HG03442 (cell line): ENCODE data around the gene PRICKLE2.

Experiments
- ATAC-seq: cut with Tn5 transposase; IDR thresholded peaks from one replicate; pipeline ENCODE4 v1.9.1; 2021; ENCODE audit warnings: mild to moderate bottlenecking, moderate library complexity; ENCODE audit not compliant: unreplicated experiment

The PRICKLE2 gene

DNA sequence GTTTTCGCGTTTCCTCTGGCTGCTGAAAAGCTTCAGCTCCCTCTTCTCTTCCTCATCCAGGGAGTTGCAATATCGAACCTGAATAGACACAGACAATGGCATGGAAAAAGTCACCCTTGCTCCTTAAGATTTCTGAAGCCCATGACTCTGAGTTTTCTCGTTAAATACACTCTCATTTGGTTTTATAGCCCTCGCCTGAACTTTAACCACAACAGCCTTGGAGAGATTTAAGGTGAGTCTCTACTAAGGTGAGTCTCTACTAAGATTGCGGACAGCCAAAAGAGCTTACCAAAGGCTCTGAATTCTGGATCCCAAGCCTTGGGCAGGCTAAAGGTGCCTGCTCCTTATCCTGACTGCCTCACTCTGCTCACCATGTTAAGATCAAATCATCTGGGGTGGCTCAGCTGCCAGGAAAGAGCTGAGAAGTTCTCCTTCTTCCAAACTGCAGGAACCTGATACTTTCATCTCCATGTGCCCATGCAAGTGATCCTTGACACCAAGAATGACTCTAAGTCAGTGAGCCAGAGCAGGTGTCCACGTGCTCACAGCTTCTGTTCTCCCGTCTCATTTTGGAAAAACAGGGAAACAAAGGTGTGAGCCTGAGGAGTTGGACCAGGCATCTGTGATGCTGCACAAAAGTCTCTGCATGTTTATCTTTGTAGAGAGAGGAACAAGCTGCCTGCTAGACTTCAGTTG is 65.1 kb downstream of the PRICKLE2 start:
- ATAC-seq: no peak

DNA sequence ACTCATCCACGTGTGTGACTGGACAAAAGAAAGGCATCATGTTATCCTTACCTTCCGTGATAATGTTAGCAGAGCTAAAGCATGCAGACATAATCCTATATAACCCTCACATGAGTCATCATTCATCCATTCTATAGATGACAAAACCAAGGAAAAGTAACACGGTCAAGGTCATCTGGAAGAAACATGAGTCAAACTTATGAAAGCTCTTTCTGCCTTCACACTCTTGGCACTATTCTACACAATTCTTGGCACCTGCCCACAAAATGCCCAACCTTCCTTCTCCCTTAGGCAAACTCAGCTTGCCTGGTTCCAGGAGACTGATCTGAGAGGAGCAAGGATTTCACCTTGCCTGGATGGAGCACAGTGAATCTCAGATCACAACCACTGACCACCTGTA is 66.9 kb downstream of the PRICKLE2 start:
- no peak for ATAC-seq

DNA sequence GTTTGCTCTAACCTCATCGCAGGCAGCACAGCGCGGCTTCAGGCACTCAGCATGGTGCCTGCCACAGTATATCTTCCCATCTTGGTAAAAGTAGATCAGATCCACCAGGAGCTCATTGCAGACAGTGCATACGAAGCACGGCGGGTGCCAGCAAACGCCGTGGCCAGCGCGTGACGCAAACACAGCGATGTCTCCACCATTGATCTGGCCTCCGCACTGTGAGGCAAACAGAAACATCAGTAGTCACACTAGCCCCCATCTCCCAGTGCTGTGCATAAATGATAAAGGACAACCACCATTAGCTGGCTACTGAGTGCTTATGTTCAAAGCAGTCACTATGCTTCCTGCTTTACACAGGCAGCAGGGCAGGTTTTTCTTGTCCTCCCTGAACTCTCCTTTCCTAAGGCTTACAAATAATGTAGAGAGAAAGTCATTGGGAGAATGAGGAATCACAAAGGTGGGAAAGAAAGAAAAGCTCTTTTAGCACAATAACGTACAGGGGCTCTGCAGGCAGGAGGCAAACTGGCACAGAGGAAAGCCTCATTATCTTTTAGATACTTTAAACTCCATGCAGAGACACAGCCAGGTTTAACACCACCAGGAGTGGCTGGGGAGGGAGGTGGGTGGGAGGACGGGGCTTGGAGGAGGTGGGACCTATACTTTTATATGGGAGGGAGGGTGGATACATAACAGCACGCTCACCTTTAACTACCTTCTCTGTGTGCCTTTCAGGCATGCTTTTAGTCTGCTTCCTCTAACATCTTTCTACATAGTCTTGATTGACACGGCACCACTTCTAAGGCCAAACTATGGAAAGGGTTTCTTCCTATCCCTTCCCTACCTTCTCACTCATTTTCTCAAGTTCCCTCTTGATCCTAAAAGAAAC is 67.9 kb downstream of the PRICKLE2 start:
- ATAC-seq: no peak

- ATAC-seq: no peak
These were observed 69.9 kb downstream of the PRICKLE2 start for GRCh38 chr3:64155328-64155727.

GRCh38 chr3:64152676-64153466 is 72.4 kb downstream of the PRICKLE2 start:
- peak; percentile 43 for ATAC-seq

GRCh38 chr3:64152086-64152485 is 73.2 kb downstream of the PRICKLE2 start:
- no peak for ATAC-seq

DNA sequence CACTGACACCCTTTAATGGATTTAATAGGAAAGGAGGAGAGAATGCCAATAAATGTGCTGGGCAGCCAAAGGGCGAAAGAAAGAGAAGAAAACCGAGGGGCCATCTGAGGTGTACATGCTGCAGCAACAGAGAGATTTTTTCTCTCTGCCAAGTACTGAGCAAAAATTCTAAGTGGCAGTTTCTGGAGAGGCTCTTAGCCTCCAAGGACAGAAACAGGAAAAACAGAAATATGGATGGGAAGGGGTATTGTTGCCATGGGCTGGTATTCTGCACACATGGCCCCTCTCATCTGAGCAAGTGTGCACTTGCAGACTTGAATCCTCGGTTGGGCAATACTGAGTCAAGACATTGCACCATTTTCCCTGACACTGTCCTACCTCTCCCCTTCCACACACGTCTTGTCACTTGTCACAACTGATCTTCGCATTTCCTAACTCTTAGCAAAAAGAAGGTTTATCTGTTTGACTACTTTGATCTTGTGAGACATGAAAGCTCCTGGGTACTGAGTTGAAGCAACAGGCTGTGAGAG is 73.9 kb downstream of the PRICKLE2 start:
- no peak for ATAC-seq

DNA sequence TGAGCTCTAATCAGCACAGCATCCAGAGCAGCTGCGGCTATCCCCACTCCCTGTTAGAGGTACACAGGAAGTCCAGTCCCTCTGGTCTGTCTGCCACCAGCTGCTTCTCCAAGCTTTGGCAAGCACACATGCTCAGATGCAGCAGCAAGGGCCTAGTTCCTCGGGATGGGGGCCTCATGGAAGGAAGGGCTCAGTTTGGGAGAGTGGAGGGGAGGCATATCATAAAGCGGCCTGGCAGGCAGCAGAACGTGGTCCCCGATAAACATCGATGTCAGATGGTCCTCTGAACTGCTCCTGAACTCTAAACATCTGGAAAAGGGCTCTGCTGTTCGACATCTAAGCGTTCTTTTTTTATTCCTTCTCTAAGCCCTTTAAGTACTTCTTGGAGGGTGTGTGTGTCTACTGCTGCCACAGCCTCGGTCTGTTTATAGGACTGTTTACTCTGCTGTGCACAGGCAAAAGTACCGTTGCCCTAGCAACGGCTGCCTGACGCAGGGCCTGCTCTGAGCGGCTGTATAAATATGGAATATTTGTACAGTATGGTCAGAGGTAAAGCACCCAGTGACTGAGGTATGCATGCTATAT is 74.6 kb downstream of the PRICKLE2 start:
- ATAC-seq: no peak

DNA sequence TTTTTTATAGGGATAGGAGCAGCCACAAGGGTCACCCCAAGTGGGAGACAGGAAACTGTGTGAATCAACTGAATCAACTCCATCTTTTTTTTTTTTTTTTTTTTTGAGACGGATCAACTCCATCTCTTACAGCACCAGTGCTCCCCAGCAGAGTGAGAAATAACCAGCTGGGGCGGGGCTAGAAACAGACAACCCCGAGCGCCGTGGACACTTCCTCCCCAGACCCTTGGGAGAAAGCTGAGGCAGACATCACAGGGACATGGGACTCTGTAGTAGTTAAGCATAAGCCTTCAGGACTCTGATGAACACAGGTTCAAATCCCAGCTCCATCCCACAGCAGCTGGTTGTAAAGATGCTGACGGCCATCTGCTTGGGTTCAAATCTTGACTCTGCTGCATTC is 75.4 kb downstream of the PRICKLE2 start:
- ATAC-seq: no peak

- no peak for ATAC-seq
These were observed 76.2 kb downstream of the PRICKLE2 start for GRCh38 chr3:64148955-64149653.

DNA sequence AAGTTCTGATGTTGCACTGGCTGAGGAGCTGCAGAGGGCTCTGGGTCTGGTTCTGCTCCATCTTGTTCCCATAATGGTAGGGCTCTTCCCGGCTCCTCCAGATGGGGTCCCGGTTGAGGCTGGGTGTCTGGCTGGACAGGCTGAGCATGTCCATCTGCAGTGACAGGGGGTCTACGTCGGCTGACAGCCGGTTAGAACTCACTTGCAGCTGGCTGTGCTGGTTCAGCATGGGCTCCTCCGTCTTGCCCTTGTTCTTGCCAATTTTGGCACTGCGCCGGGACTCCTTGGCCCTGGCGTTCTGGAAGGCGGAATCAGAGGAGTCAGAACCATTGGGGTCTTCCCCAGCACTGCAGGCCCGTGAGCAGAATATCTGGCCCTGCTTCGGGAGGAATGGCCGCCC is 78.1 kb downstream of the PRICKLE2 start:
- no peak for ATAC-seq

- ATAC-seq: no peak
These were observed 79.8 kb downstream of the PRICKLE2 start for GRCh38 chr3:64145438-64145837.

DNA sequence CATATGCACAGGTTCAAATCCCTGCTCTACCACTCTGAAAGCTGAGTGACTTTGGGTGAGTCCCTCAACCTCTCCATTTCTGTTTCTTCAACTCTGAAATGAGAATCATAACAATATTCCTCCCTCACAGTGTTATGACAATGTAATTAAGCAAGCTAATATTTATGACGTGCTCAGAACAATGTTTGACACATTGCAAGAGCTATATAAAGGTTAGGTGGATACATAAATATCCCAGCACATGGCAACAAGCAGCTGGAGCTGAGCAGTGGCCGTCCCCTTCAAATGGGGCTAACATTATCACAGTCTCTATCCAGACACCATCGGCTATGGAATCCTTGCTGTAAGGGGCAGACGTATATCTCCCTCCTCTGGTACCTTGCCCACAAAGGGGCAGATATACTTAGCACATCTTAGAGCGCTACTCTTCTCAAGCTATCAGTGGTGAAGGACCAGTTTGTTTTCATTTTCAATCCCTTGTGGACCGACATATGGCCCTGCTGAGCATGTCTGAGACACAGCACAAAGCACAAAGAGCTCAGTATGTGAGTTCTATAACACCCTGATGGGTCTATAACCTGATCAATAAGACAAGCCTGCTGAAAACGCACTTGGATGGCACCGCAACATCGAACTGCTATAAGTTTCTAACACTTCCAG is 80.9 kb downstream of the PRICKLE2 start:
- ATAC-seq: no peak

DNA sequence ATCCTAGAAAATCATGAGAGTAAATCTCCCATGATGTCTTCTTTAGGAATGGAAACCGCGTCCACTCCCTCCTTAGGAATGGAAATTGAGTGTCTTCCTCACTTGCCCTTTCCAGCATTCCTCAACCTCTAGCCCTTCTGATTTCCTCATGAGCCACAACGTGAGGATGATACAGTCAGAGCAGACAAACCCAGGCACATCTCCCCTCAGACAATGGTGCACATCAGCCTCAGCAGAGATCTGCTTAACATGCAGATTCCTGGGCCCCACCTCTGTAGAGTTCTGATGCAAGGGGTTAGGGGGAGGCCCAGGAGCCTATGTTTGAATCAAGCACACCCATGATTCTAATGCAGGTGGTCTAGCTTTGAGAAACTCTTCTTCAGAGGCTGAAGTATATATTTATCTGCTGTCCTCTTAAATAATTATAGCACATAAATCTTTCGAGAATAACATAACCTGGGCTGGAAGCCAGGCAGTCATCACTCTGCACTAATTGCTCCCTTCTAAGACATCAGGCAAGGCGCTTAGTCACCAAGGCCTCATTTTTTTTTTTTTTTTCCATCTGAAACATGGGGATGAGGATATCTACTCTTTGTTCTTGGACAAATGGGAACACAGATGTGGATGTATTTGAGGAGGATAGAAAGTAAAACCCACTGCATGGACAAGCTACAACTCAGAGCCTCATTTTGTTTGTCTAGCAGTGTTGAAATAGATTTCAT is 81.7 kb downstream of the PRICKLE2 start:
- no peak for ATAC-seq

DNA sequence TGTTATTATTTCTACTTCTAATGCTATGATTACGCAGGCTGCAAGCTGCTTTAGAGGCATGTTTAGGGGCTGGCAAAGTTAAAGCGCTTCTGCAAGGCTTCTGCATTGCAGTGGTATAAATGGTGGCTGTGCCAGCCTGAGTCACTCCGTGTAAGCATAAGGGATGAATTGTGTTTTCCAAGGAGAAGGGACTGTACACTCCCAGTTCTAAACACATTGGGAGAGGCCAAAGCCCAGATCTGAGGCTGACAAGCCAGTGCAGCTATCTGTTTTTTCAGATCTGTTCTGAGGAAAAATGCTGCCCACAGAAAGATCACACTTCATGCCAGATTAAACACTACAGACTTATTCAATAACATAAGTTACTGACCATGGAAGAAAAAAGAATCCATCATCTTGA is 83.8 kb downstream of the PRICKLE2 start:
- ATAC-seq: no peak

GRCh38 chr3:64140651-64141050 is 84.6 kb downstream of the PRICKLE2 start:
- no peak for ATAC-seq

- no peak for ATAC-seq
These were observed 86.5 kb downstream of the PRICKLE2 start for GRCh38 chr3:64138656-64139375.

- ATAC-seq: no peak
These were observed 87.2 kb downstream of the PRICKLE2 start for GRCh38 chr3:64138046-64138445.
